Fibroblast of mammary gland (primary cell): ENCODE data around the gene ITGA3.

ENCODE experiments used
- DNase-seq: peaks from one replicate; pipeline ENCODE4 v3.0.0-alpha.2; 2010; ENCODE audit warnings: low read depth
- H3K4me3 ChIP-seq: 2 replicates; pipeline ENCODE4 v1.5.1; 2011; ENCODE audit warnings: low read depth, mild to moderate bottlenecking, low read length, moderate library complexity; ENCODE audit not compliant: control insufficient read depth
- CTCF ChIP-seq: conservative IDR thresholded peaks from 2 replicates; pipeline ENCODE4 v1.5.1; 2011; ENCODE audit warnings: low read depth, low read length, inconsistent platforms; ENCODE audit not compliant: control insufficient read depth, insufficient read depth

Gene ITGA3

GRCh38 chr17:50055426-50056216, at the start of gene ITGA3:
TSS of gene ITGA3 (plus strand) at chr17:50056110. CDS start at chr17:50056440, 330 bp downstream.
- no peak for TF ChIP-seq CTCF
- DNase-seq = peak; percentile 84
- peak within 1 kb of the TSS; percentile 68 for H3K4me3 ChIP-seq

- TF ChIP-seq CTCF = no peak
- H3K4me3 ChIP-seq = no peak overlapping the region
- no peak for DNase-seq
These were observed 46.6 kb upstream of the ITGA3 start for GRCh38 chr17:50009282-50009681.

GRCh38 chr17:50013079-50013478, 42.8 kb upstream of the ITGA3 start:
- H3K4me3 ChIP-seq = no peak overlapping the region
- DNase-seq = no peak
- TF ChIP-seq CTCF = no peak

GRCh38 chr17:50014471-50015088, 41.3 kb upstream of the ITGA3 start:
- no peak for TF ChIP-seq CTCF
- DNase-seq = no peak
- no peak overlapping the region for H3K4me3 ChIP-seq

GRCh38 chr17:50015146-50015545, 40.8 kb upstream of the ITGA3 start:
- H3K4me3 ChIP-seq = no peak overlapping the region
- no peak for TF ChIP-seq CTCF
- no peak for DNase-seq

GRCh38 chr17:50018909-50019308, 37.0 kb upstream of the ITGA3 start:
- H3K4me3 ChIP-seq = no peak overlapping the region
- no peak for DNase-seq
- no peak for TF ChIP-seq CTCF
